Measurements from ENCODE around the gene SNED1.

The SNED1 gene

GRCh38 chr2:241030883-241031282 lies 32.5 kb downstream of the SNED1 start:
- no peak for FAIRE-seq

GRCh38 chr2:241031436-241032165 lies 33.2 kb downstream of the SNED1 start:
- FAIRE-seq, result no peak

GRCh38 chr2:241033336-241033987 lies 35.0 kb downstream of the SNED1 start:
- FAIRE-seq, result no peak

GRCh38 chr2:241033994-241034393 lies 35.6 kb downstream of the SNED1 start:
- FAIRE-seq, result no peak

- FAIRE-seq, result no peak
These were observed 36.2 kb downstream of the SNED1 start for GRCh38 chr2:241034490-241035141.

GRCh38 chr2:241035142-241035817 lies 36.9 kb downstream of the SNED1 start:
- FAIRE-seq, result no peak

GRCh38 chr2:241035818-241036396 lies 37.5 kb downstream of the SNED1 start:
- FAIRE-seq, result no peak

- FAIRE-seq, result no peak
These were observed 38.1 kb downstream of the SNED1 start for GRCh38 chr2:241036397-241036963.

- FAIRE-seq, result no peak
These were observed 38.6 kb downstream of the SNED1 start for GRCh38 chr2:241036964-241037421.

GRCh38 chr2:241037498-241037897 lies 39.1 kb downstream of the SNED1 start:
- no peak for FAIRE-seq

GRCh38 chr2:241038374-241039180 lies 40.2 kb downstream of the SNED1 start:
- no peak for FAIRE-seq

GRCh38 chr2:241039416-241039815 lies 41.0 kb downstream of the SNED1 start:
- FAIRE-seq, result no peak

GRCh38 chr2:241040081-241040803 lies 41.8 kb downstream of the SNED1 start:
- no peak for FAIRE-seq

GRCh38 chr2:241041589-241042158 lies 43.3 kb downstream of the SNED1 start:
- FAIRE-seq, result no peak

- no peak for FAIRE-seq
These were observed 45.2 kb downstream of the SNED1 start for GRCh38 chr2:241043581-241043980.

- FAIRE-seq, result no peak
These were observed 49.0 kb downstream of the SNED1 start for GRCh38 chr2:241047253-241048010.

GRCh38 chr2:241048149-241048948 lies 49.9 kb downstream of the SNED1 start:
- no peak for FAIRE-seq

- no peak for FAIRE-seq
These were observed 50.5 kb downstream of the SNED1 start for GRCh38 chr2:241048949-241049343.

Measured in colon (tissue), 2 donors.